HEK293T (cell line): ENCODE measurements around the gene CD74.

ENCODE experiments used
- CTCF ChIA-PET: fragments of 350-600 bp; formaldehyde crosslinking; extraction: SDS; loops from one replicate; lab custom pipeline; 2021; ENCODE audit warnings: antibody characterized with exemption, inconsistent platforms; lab: Yijun Ruan, JAX
- POLR2A ChIA-PET: fragments of 350-600 bp; formaldehyde crosslinking; extraction: SDS; loops from one replicate; lab custom pipeline; 2020; ENCODE audit warnings: antibody characterized with exemption, inconsistent platforms; lab: Yijun Ruan, JAX
- DNase-seq: peaks from one replicate; pipeline ENCODE4 v3.0.0; 2012; ENCODE audit warnings: mixed read lengths; ENCODE audit errors: extremely low spot score
- ARNT ChIP-seq: fragments of 450-650 bp; IDR thresholded peaks from 2 replicates; pipeline ENCODE4 v1.6.1; 2017; ENCODE audit warnings: mild to moderate bottlenecking
- BHLHE40 ChIP-seq: fragments of 450-650 bp; IDR thresholded peaks from 2 replicates; pipeline ENCODE4 v1.6.1; 2016; ENCODE audit warnings: mild to moderate bottlenecking, moderate library complexity, borderline replicate concordance
- CTBP1 ChIP-seq: fragments of 450-650 bp; IDR thresholded peaks from 2 replicates; pipeline ENCODE4 v1.6.1; 2016; ENCODE audit warnings: borderline replicate concordance
- ELF4 ChIP-seq: fragments of 450-650 bp; IDR thresholded peaks from 2 replicates; pipeline ENCODE4 v1.6.1; 2017; ENCODE audit warnings: antibody characterized with exemption
- FOXA1 ChIP-seq: fragments of 450-650 bp; IDR thresholded peaks from 2 replicates; pipeline ENCODE4 v1.6.1; 2016; ENCODE audit warnings: mild to moderate bottlenecking
- FOXK2 ChIP-seq: fragments of 450-650 bp; IDR thresholded peaks from 2 replicates; pipeline ENCODE4 v1.6.1; 2016; ENCODE audit warnings: mild to moderate bottlenecking
- FOXM1 ChIP-seq: fragments of 450-650 bp; IDR thresholded peaks from 2 replicates; pipeline ENCODE4 v1.6.1; 2017; ENCODE audit warnings: mild to moderate bottlenecking, borderline replicate concordance
- HDGF ChIP-seq: fragments of 450-650 bp; IDR thresholded peaks from 2 replicates; pipeline ENCODE4 v1.6.1; 2017; ENCODE audit warnings: antibody characterized with exemption, borderline replicate concordance
- L3MBTL2 ChIP-seq: fragments of 450-650 bp; conservative IDR thresholded peaks from 2 replicates; pipeline ENCODE4 v1.6.1; 2016; ENCODE audit warnings: mild to moderate bottlenecking
- LEF1 ChIP-seq: fragments of 450-650 bp; IDR thresholded peaks from 2 replicates; pipeline ENCODE4 v1.6.1; 2017; ENCODE audit warnings: mild to moderate bottlenecking, borderline replicate concordance
- NFRKB ChIP-seq: fragments of 450-650 bp; IDR thresholded peaks from 2 replicates; pipeline ENCODE4 v1.6.1; 2016; ENCODE audit warnings: mild to moderate bottlenecking, moderate library complexity
- PKNOX1 ChIP-seq: fragments of 450-650 bp; IDR thresholded peaks from 2 replicates; pipeline ENCODE4 v1.6.1; 2016
- SP1 ChIP-seq: fragments of 450-650 bp; IDR thresholded peaks from 2 replicates; pipeline ENCODE4 v1.6.1; 2017
- SUZ12 ChIP-seq: fragments of 450-650 bp; IDR thresholded peaks from 2 replicates; pipeline ENCODE4 v1.6.1; 2016; ENCODE audit warnings: mild to moderate bottlenecking
- TARDBP ChIP-seq: fragments of 450-650 bp; IDR thresholded peaks from 2 replicates; pipeline ENCODE4 v1.6.1; 2016
- ZNF384 ChIP-seq: fragments of 450-650 bp; IDR thresholded peaks from 2 replicates; pipeline ENCODE4 v1.6.1; 2016

CD74 gene

GRCh38 chr5:150443242-150444075, 30.7 kb upstream of the CD74 start:
- TF ChIP-seq SP1: no peak
- no peak for TF ChIP-seq NFRKB
- no peak for TF ChIP-seq BHLHE40
- TF ChIP-seq FOXM1: no peak
- no peak for TF ChIP-seq SUZ12
- TF ChIP-seq PKNOX1: no peak
- no peak for TF ChIP-seq LEF1
- no peak for TF ChIP-seq FOXK2
- no peak for TF ChIP-seq TARDBP
- TF ChIP-seq ARNT: no peak
- ChIA-PET CTCF (no interaction called here), POLR2A (no interaction called here)
- DNase-seq: no peak

- ChIA-PET CTCF (no interaction called here), POLR2A (interaction anchor here (0.8 kb wide), 1 partner anchor 220 kb away, joined by 3 read pairs; no protein-coding TSS in a partner anchor)
- DNase-seq: no peak
- TF ChIP-seq L3MBTL2 (0 out of 2 replicates have a peak, but pooled peaks have one; percentile 13), ELF4 (0 out of 2 replicates have a peak, but pooled peaks have one; percentile 19), TARDBP (no peak)
Observed at GRCh38 chr5:150442699-150443080, 30.0 kb upstream of the CD74 start.

GRCh38 chr5:150441813-150442698, 29.3 kb upstream of the CD74 start:
- no peak for DNase-seq
- CTCF ChIA-PET: no interaction called here
- no peak for TF ChIP-seq HDGF
- no peak for TF ChIP-seq LEF1
- no peak for TF ChIP-seq ARNT
- TF ChIP-seq FOXA1: no peak
- no peak for TF ChIP-seq NFRKB
- TF ChIP-seq ZNF384: no peak
- no peak for TF ChIP-seq FOXM1
- no peak for TF ChIP-seq PKNOX1
- TF ChIP-seq L3MBTL2: no peak
- no peak for TF ChIP-seq CTBP1
- TF ChIP-seq BHLHE40: no peak
- no peak for TF ChIP-seq ELF4
- TF ChIP-seq SUZ12: no peak
- TF ChIP-seq SP1: no peak
- TF ChIP-seq FOXK2: no peak
- POLR2A ChIA-PET: interaction anchor here (0.7 to 0.8 kb wide), 2 partner anchors 8 to 221 kb away, joined by 3 to 4 read pairs; no protein-coding TSS in a partner anchor

GRCh38 chr5:150440948-150441812, 28.5 kb upstream of the CD74 start:
- POLR2A ChIA-PET: interaction anchor here (0.7 to 1.8 kb wide), 2 partner anchors 8 to 9 kb away, joined by 4 to 8 read pairs; no protein-coding TSS in a partner anchor
- no peak for TF ChIP-seq NFRKB
- TF ChIP-seq FOXM1: no peak
- no peak for TF ChIP-seq FOXA1
- TF ChIP-seq LEF1: no peak
- TF ChIP-seq PKNOX1: no peak
- TF ChIP-seq SP1: no peak
- TF ChIP-seq ELF4: no peak
- no peak for TF ChIP-seq SUZ12
- TF ChIP-seq BHLHE40: no peak
- CTCF ChIA-PET: no interaction called here
- DNase-seq: no peak

- DNase-seq: peak; percentile 63
- POLR2A ChIA-PET: no interaction called here
- TF ChIP-seq SP1 (no peak), PKNOX1 (no peak), ARNT (no peak), BHLHE40 (no peak), TARDBP (no peak), CTBP1 (no peak), NFRKB (no peak), L3MBTL2 (no peak), FOXK2 (no peak), LEF1 (no peak), ZNF384 (no peak), HDGF (no peak), FOXA1 (no peak), FOXM1 (no peak)
- CTCF ChIA-PET: interaction anchor here (0.5 to 1.0 kb wide), 4 partner anchors 33 to 91 kb away, joined by 3 to 5 read pairs (median 4); no protein-coding TSS in a partner anchor
Observed at GRCh38 chr5:150438873-150439546, 26.3 kb upstream of the CD74 start.
